ENCODE data around the gene KPNA2.
"Not testable (repeated sequence)": the region's sequence is repeated elsewhere in the genome, so short reads cannot be mapped to it uniquely, and the experiment has no call there.

The KPNA2 gene

GRCh38 chr17:68061512-68062313 lies 26.2 kb downstream of the KPNA2 start:
- no peak for DNase-seq

GRCh38 chr17:68065366-68065765 lies 29.8 kb downstream of the KPNA2 start:
- DNase-seq: not testable (repeated sequence)

- not testable (repeated sequence) for DNase-seq
Observed at GRCh38 chr17:68068512-68068911, 33.0 kb downstream of the KPNA2 start.

- peak; percentile 53 for DNase-seq
Observed at GRCh38 chr17:68070582-68071444, 35.3 kb downstream of the KPNA2 start.

GRCh38 chr17:68074279-68074678 lies 38.7 kb downstream of the KPNA2 start:
- DNase-seq: no peak

GRCh38 chr17:68075953-68076607 lies 40.5 kb downstream of the KPNA2 start:
- not testable (repeated sequence) for DNase-seq

- not testable (repeated sequence) for DNase-seq
Observed at GRCh38 chr17:68077498-68077897, 42.0 kb downstream of the KPNA2 start.

GRCh38 chr17:68080411-68081150 lies 45.0 kb downstream of the KPNA2 start:
- no peak for DNase-seq

- DNase-seq: not testable (repeated sequence)
Observed at GRCh38 chr17:68081305-68082265, 46.0 kb downstream of the KPNA2 start.

- DNase-seq: no peak
Observed at GRCh38 chr17:68085771-68086381, 50.3 kb downstream of the KPNA2 start.

GRCh38 chr17:68086666-68087065 lies 51.1 kb downstream of the KPNA2 start:
- DNase-seq: not testable (repeated sequence)

GRCh38 chr17:68087131-68087623 lies 51.6 kb downstream of the KPNA2 start:
- not testable (repeated sequence) for DNase-seq

GRCh38 chr17:68087851-68088250 lies 52.3 kb downstream of the KPNA2 start:
- DNase-seq: no peak

GRCh38 chr17:68089881-68090280 lies 54.3 kb downstream of the KPNA2 start:
- DNase-seq: no peak

GRCh38 chr17:68094481-68095078 lies 59.0 kb downstream of the KPNA2 start:
- DNase-seq: no peak

GRCh38 chr17:68095205-68095811 lies 59.8 kb downstream of the KPNA2 start:
- no peak for DNase-seq

- DNase-seq: no peak
Observed at GRCh38 chr17:68096111-68096510, 60.6 kb downstream of the KPNA2 start.

Measured in left hindlimb (tissue), 1 donor.